B cell (primary cell): ENCODE data around the gene PDE4C. TPM values are rescaled to one million over a fixed set of nuclear protein-coding genes. Genes with fewer than 3 reads are reported as not detected.

Experiments
- ATAC-seq: fragments of 200-7000 bp; cut with Tn5 transposase; one replicate; pipeline ENCODE4 v1.10.0; 2021; ENCODE audit warnings: low read depth, mild to moderate bottlenecking, moderate number of reproducible peaks, moderate library complexity
- CTCF ChIA-PET: fragments of 350-600 bp; sonication (Branson Sonifier 250); formaldehyde crosslinking; loops from one replicate; lab custom pipeline; 2021; ENCODE audit warnings: antibody characterized with exemption, inconsistent platforms; lab: Charles Lee
- POLR2A ChIA-PET: fragments of 350-600 bp; sonication (Branson Sonifier 250); formaldehyde crosslinking; loops from one replicate; lab custom pipeline; 2021; ENCODE audit warnings: antibody characterized with exemption; lab: Charles Lee
- DNase-seq: peaks from one replicate; pipeline ENCODE4 v3.0.0; 2013
- H2AFZ ChIP-seq: 2 replicates; pipeline ENCODE4 v1.6.1; 2012; ENCODE audit warnings: mild to moderate bottlenecking, low read depth, low read length; ENCODE audit not compliant: insufficient read depth, poor library complexity, severe bottlenecking
- H3K27ac ChIP-seq, 2 donors: 1 replicate in 1 of 2; 2 replicates in 1 of 2; pipeline ENCODE4 v1.5.1; 2012 to 2013; ENCODE audit warnings: low read length in 2 of 2, mild to moderate bottlenecking in 2 of 2, moderate library complexity in 1 of 2
- H3K27me3 ChIP-seq, 4 experiments: fragments of 200-600 bp in 1 of 4; sonication (generic) in 1 of 4; replicated peaks in 1 of 4; 1 replicate in 2 of 4; 2 replicates in 2 of 4; pipeline versions ENCODE4 v1.6.1 to v1.7.0; 2013 to 2016; ENCODE audit warnings: low read length in 3 of 4, mild to moderate bottlenecking in 2 of 4, mixed read lengths in 1 of 4, moderate library complexity in 1 of 4; ENCODE audit not compliant: insufficient read depth in 4 of 4, control insufficient read depth in 3 of 4; ENCODE audit errors: control extremely low read depth in 1 of 4
- H3K36me3 ChIP-seq, 2 experiments: replicated peaks in 1 of 2; 1 replicate in 1 of 2; 2 replicates in 1 of 2; pipeline versions ENCODE4 v1.6.1 to v1.7.1; 2013; ENCODE audit warnings: low read length in 1 of 2; ENCODE audit not compliant: insufficient read depth in 2 of 2, control insufficient read depth in 1 of 2; ENCODE audit errors: control extremely low read depth in 1 of 2, extremely low read depth in 1 of 2
- H3K4me1 ChIP-seq, 2 donors: fragments of 200-600 bp in 1 of 2; sonication (generic) in 1 of 2; 1 replicate in 1 of 2; 2 replicates in 1 of 2; pipeline versions ENCODE4 v1.5.1 to v1.6.1; 2013 to 2017; ENCODE audit warnings: low read length in 2 of 2; ENCODE audit not compliant: control insufficient read depth in 2 of 2, insufficient read depth in 2 of 2
- H3K4me2 ChIP-seq: replicated peaks from 2 replicates; pipeline ENCODE3; 2012; ENCODE audit warnings: mild to moderate bottlenecking, low read depth, low read length; ENCODE audit not compliant: poor library complexity, severe bottlenecking
- H3K4me3 ChIP-seq, 5 experiments: fragments of 200-600 bp in 1 of 5; sonication (generic) in 1 of 5; 1 replicate in 3 of 5; 2 replicates in 2 of 5; pipeline versions ENCODE4 v1.5.1 to v1.7.0; 2011 to 2016; ENCODE audit warnings: low read length in 4 of 5, mild to moderate bottlenecking in 4 of 5, low read depth in 2 of 5, control low read depth in 1 of 5, moderate library complexity in 1 of 5; ENCODE audit not compliant: insufficient read depth in 1 of 5; ENCODE audit errors: control extremely low read depth in 1 of 5, extremely low read depth in 1 of 5
- H3K79me2 ChIP-seq: fragments of 200-600 bp; sonication (generic); one replicate; pipeline ENCODE4 v1.6.0; 2016; ENCODE audit warnings: low read length; ENCODE audit not compliant: control insufficient read depth, insufficient read depth
- H3K9ac ChIP-seq: fragments of 200-600 bp; sonication (generic); 2 replicates; pipeline ENCODE4 v1.6.1; 2017; ENCODE audit warnings: mild to moderate bottlenecking, low read length, moderate library complexity
- H3K9me3 ChIP-seq, 3 donors: one replicate each; pipeline versions ENCODE4 v1.6.1 to v1.7.1; 2013; ENCODE audit warnings: low read length in 2 of 3; ENCODE audit not compliant: control insufficient read depth in 2 of 3, insufficient read depth in 1 of 3; ENCODE audit errors: control extremely low read depth in 1 of 3
- H4K20me1 ChIP-seq: 2 replicates; pipeline ENCODE4 v1.6.0; 2012; ENCODE audit warnings: mild to moderate bottlenecking, low read length; ENCODE audit not compliant: insufficient read depth, control insufficient read depth, poor library complexity, severe bottlenecking
- H3K27ac Mint-ChIP-seq: one replicate; pipeline ENCODE4 v1.8.0; 2021; ENCODE audit warnings: mixed read lengths
- H3K27me3 Mint-ChIP-seq: one replicate; pipeline ENCODE4 v1.8.0; 2021; ENCODE audit warnings: mixed read lengths
- H3K4me1 Mint-ChIP-seq: one replicate; pipeline ENCODE4 v1.8.0; 2021; ENCODE audit warnings: mixed read lengths
- H3K4me3 Mint-ChIP-seq: one replicate; pipeline ENCODE4 v1.8.0; 2021; ENCODE audit warnings: mixed read lengths
- H3K9me3 Mint-ChIP-seq: one replicate; pipeline ENCODE4 v1.8.0; 2022; ENCODE audit warnings: mixed read lengths; ENCODE audit not compliant: insufficient read depth
- CTCF ChIP-seq: fragments of 200-600 bp; IDR thresholded peaks from one replicate; pipeline ENCODE4 v1.8.0; 2022; ENCODE audit warnings: antibody characterized with exemption, mild to moderate bottlenecking
- EZH2 ChIP-seq: IDR thresholded peaks from 2 replicates; pipeline ENCODE4 v1.6.1; 2012; ENCODE audit warnings: borderline replicate concordance, low read depth, mild to moderate bottlenecking, moderate library complexity, low read length; ENCODE audit not compliant: insufficient read depth, poor library complexity, severe bottlenecking
- WGBS: methylation state at CpG from one replicate; pipeline ENCODE4 v1.1.5; 2013; ENCODE audit warnings: missing lambda C conversion rate; ENCODE audit not compliant: insufficient coverage; 5-methylcytosine and 5-hydroxymethylcytosine counted together
- intact Hi-C: fragments of 100-400 bp; cut with micrococcal nuclease; formaldehyde crosslinking; loops from one replicate; pipeline ENCODE4 v1.10.0; 2022
- polyA plus RNA-seq: library from polyadenylated mRNA; depleted of rRNA; stranded (reverse); fragments of >200 nt; gene quantifications from 2 replicates; pipeline ENCODE4 v1.2.3, GENCODE V29; 2012
- total RNA-seq, 2 donors: library from RNA; stranded (reverse); fragments of 120-200 nt in 1 of 2; gene quantifications; 1 replicate in 1 of 2; 2 replicates in 1 of 2; pipeline versions ENCODE4 v1.2.3 to v1.2.4, GENCODE V29; 2013 to 2022

Gene PDE4C
- total and polyA plus RNA-seq, 2 donors (not counting 1 experiment from before 2014, with no cell fraction given): not detected

DNA sequence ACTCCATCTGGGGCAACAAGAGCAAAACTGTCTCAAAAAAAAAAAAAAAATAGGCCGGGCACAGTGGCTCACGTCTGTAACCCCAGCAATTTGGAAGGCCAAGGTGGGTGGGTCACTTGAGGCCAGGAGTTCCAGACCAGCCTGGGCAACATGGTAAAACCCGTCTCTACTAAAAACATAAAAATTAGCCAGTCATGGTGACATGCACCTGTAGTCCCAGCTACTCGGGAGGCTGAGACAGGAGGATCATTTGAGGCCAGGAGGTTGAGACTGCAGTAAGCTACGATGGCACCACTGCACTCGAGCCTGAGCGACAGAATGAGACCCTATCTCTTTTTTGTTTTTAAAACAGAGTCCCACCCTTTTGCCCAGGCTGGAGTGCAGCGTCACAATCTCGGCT is 44.1 kb upstream of the PDE4C start:
- Histone ChIP-seq H3K4me1 (peaks cover 0 to 10% of the 10 kb centered on the region in 2 donors), H2AFZ (no peak overlapping the region), H3K9ac (no peak overlapping the region), H4K20me1 (peaks cover 90% of the 10 kb centered on the region), H3K36me3 (peaks cover 0 to 38% of the 10 kb centered on the region in 2 experiments), H3K79me2 (peaks cover 78% of the 10 kb centered on the region), H3K9me3 (peaks cover 0 to 3% (median 0%) of the 10 kb centered on the region in 3 donors), H3K27ac (no peak overlapping the region), H3K27me3 (no peaks in the 10 kb centered on the region), H3K4me2 (no peak overlapping the region), H3K4me3 (no peak overlapping the region)
- H3K27me3 Mint-ChIP-seq: no peaks in the 10 kb centered on the region
- H3K4me3 Mint-ChIP-seq: no peak overlapping the region
- WGBS: 92% methylated on average over 5 of the region's 9 CpGs
- POLR2A ChIA-PET: interaction anchor here (0.6 to 1.2 kb wide), 8 partner anchors 9 to 1931 kb away, joined by 3 to 13 read pairs (median 3); partner anchors contain the start of gene LRRC25
- DNase-seq (peak; percentile 59), ATAC-seq (no peak)
- intact Hi-C loops: no loop called here
- H3K27ac Mint-ChIP-seq: no peak overlapping the region
- H3K4me1 Mint-ChIP-seq: peaks cover 12% of the 10 kb centered on the region
- no peaks in the 10 kb centered on the region for H3K9me3 Mint-ChIP-seq
- no peak for TF ChIP-seq CTCF
- TF ChIP-seq EZH2: no peak
- CTCF ChIA-PET: interaction anchor here (0.6 to 4.3 kb wide), 9 partner anchors 8 to 162 kb away, joined by 3 to 31 read pairs (median 4); partner anchors contain the start of gene LSM4

DNA sequence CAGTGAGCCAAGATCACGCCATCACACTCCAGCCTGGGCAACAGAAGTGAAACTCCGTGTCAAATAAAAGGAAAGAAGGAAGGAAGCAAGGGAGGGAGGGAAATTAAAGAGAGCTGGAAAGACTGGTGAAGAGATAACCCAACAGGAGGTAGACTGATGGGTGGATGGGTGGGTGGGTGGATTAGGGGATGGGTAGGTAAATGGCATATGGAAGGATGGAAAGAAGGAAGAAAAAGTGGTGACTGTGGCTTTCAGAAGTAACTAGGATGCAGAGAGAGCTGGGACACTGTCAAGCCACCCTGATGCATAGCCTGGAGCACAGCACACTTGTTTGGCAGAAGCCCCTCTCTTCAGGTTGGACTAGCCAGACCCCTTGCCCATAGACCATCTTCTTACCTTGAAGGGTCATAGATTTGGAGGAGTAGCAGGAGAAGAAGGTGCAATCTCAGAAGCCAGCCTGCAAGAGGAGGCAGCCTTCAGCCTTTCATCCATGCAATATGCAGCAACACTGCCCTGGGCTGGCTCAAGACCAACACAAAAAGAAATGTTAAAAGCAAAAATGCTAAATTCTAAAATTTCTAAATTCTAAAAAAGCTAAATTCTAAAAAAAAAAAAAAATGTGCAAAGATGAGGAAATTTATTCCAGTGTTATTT is 43.0 kb upstream of the PDE4C start:
- Histone ChIP-seq H3K9ac (no peak overlapping the region), H3K79me2 (peaks cover 78% of the 10 kb centered on the region), H3K4me3 (no peak overlapping the region), H3K27me3 (no peaks in the 10 kb centered on the region), H3K27ac (no peak overlapping the region), H3K9me3 (peaks cover 0 to 3% (median 0%) of the 10 kb centered on the region in 3 donors), H4K20me1 (peaks cover 90% of the 10 kb centered on the region), H3K4me2 (no peak overlapping the region), H3K4me1 (peaks cover 0 to under 1% of the 10 kb centered on the region in 2 donors), H3K36me3 (peaks cover 0 to 40% of the 10 kb centered on the region in 2 experiments), H2AFZ (no peak overlapping the region)
- WGBS: 64% methylated on average over 2 of the region's 2 CpGs
- Mint-ChIP-seq H3K9me3 (no peaks in the 10 kb centered on the region), H3K4me1 (peaks cover 3% of the 10 kb centered on the region), H3K27me3 (no peaks in the 10 kb centered on the region), H3K4me3 (no peak overlapping the region), H3K27ac (peak overlapping the region; percentile 37)
- TF ChIP-seq EZH2 (no peak), CTCF (no peak)
- intact Hi-C loops: no loop called here
- no peak for ATAC-seq
- peak; percentile 52 for DNase-seq
- ChIA-PET POLR2A (interaction anchor here (0.7 kb wide), 3 partner anchors 38 to 162 kb away, joined by 3 to 6 read pairs (median 4); no protein-coding TSS in a partner anchor), CTCF (interaction anchor here (0.6 to 4.3 kb wide), 6 partner anchors 10 to 85 kb away, joined by 3 to 31 read pairs (median 4); no protein-coding TSS in a partner anchor)
